ENCODE measurements around the gene LEP. TPM values are rescaled to one million over a fixed set of nuclear protein-coding genes. Genes with fewer than 3 reads are reported as not detected.
"Not testable (repeated sequence)": the region's sequence is repeated elsewhere in the genome, so short reads cannot be mapped to it uniquely, and the experiment has no call there.

Gene LEP
- total RNA-seq, 1 donor from 2014 or later, result not detected

DNA sequence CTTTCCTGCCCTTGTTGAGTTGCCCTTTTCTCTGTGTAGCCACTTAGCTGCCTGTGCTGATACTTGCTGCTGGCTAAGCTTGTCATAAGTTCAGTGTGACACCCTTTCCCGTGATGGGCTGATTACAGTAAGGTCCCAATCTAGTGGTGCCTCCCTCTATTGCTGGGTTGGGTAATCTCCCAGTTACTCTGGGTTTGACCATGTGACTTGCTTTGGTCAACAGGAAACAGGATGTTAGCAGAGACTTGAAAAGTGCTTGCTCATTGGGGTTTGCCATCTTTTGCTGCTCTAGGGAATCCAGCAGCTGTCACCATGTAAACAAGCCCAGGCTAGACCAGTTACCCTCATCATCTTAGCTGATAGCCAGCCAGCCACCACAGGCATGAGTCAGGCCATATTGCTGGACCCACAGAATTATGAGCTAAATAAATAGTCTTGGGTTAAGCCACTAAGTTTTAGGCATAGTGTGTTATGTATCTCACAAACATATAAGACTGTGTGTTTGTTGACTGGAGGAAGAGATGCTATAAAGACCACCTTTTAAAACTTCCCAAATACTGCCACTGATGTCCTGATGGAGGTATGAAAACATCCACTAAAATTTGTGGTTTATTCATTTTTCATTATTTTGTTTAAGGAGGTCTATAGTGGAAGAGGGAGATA is 4.0 kb upstream of the LEP start:
- TF ChIP-seq EZH2phosphoT487 (IDR thresholded peaks at IDR 0.05), result no peak
- no peak for TF ChIP-seq EZH2 (IDR thresholded peaks at IDR 0.05)
- TF ChIP-seq, protein P1, sequence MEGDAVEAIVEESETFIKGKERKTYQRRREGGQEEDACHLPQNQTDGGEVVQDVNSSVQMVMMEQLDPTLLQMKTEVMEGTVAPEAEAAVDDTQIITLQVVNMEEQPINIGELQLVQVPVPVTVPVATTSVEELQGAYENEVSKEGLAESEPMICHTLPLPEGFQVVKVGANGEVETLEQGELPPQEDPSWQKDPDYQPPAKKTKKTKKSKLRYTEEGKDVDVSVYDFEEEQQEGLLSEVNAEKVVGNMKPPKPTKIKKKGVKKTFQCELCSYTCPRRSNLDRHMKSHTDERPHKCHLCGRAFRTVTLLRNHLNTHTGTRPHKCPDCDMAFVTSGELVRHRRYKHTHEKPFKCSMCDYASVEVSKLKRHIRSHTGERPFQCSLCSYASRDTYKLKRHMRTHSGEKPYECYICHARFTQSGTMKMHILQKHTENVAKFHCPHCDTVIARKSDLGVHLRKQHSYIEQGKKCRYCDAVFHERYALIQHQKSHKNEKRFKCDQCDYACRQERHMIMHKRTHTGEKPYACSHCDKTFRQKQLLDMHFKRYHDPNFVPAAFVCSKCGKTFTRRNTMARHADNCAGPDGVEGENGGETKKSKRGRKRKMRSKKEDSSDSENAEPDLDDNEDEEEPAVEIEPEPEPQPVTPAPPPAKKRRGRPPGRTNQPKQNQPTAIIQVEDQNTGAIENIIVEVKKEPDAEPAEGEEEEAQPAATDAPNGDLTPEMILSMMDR (IDR thresholded peaks at IDR 0.05), result no peak
- Mint-ChIP-seq H3K4me1 (peaks cover 15% of the 10 kb centered on the region), H3K4me3 (no peak overlapping the region), H3K36me3 (no peaks in the 10 kb centered on the region), H3K9me3 (peaks cover 13% of the 10 kb centered on the region), H3K27ac (no peak overlapping the region), H3K27me3 (ENCODE audit: insufficient read depth, low read depth) (peaks cover 2% of the 10 kb centered on the region)
- no peaks in the 10 kb centered on the region for H3F3A ChIP-seq (ENCODE audit: low read depth)
- no peak overlapping the region for H3K4me3 ChIP-seq
- H3K27ac ChIP-seq, result no peak overlapping the region
- no peaks in the 10 kb centered on the region for H3K27me3 ChIP-seq
- no peaks in the 10 kb centered on the region for H3K36me3 ChIP-seq
- no peaks in the 10 kb centered on the region for H3K79me2 ChIP-seq (ENCODE audit: low read depth)
- no peak overlapping the region for H2AFZ ChIP-seq (replicated peaks)
- H3K4me1 ChIP-seq, result peaks cover 12% of the 10 kb centered on the region
- no peaks in the 10 kb centered on the region for H3K9me3 ChIP-seq (ENCODE audit: low read depth)
- no peak for DNase-seq (ENCODE audit: low spot score)
- H4K20me1 ChIP-seq (ENCODE audit: low read depth), result no peaks in the 10 kb centered on the region
- H3K4me2 ChIP-seq, result no peak overlapping the region
- no peak overlapping the region for H3K9ac ChIP-seq

DNA sequence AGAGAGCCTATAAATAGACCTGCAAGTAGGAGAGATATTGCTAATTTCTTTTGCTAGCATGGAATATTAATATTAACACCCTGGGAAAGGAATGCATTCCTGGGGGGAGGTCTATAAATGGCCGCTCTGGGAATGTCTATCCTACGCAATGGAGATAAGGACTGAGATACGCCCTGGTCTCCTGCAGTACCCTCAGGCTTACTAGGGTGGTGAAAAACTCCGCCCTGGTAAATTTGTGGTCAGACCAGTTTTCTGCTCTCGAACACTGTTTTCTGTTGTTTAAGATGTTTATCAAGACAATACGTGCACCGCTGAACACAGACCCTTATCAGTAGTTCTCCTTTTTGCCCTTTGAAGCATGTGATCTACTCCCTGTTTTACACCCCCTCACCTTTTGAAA is 1.9 kb upstream of the LEP start:
- H3K27me3 ChIP-seq; H3K4me3 Mint-ChIP-seq; H3K36me3 ChIP-seq; H3K36me3 Mint-ChIP-seq; H3K27ac ChIP-seq; DNase-seq (ENCODE audit: low spot score); H4K20me1 ChIP-seq (ENCODE audit: low read depth); H3F3A ChIP-seq (ENCODE audit: low read depth); H3K27me3 Mint-ChIP-seq (ENCODE audit: insufficient read depth, low read depth); H3K27ac Mint-ChIP-seq; H3K9ac ChIP-seq; H3K9me3 ChIP-seq (ENCODE audit: low read depth); H3K79me2 ChIP-seq (ENCODE audit: low read depth); H2AFZ ChIP-seq (replicated peaks); H3K4me3 ChIP-seq; H3K4me2 ChIP-seq: not testable (repeated sequence)
- H3K4me1 Mint-ChIP-seq, result peaks cover 10% of the 10 kb centered on the region
- H3K9me3 Mint-ChIP-seq, result peaks cover 13% of the 10 kb centered on the region
- H3K4me1 ChIP-seq, result peaks cover 12% of the 10 kb centered on the region

DNA sequence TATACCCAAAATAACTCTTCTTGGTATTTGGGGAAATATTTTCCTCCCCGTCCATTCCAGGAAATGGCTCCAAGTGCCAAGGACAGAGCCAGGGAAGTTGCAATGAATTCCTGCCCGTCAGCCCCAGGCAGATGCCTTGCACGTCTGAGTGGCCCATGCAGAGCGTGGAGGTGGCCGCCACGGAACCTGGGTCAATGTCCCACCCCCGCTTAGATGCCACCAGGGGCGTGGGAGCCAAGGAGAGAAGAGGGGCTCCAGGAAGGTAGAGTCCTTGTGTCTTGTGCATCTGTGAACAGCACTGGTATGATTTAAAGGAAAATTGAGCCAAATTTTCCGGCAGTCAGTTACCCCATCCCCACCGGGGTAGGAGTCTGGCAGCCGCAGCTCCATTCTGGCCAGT is 1.6 kb downstream of the LEP start:
- H3K27me3 Mint-ChIP-seq (ENCODE audit: insufficient read depth, low read depth), result peaks cover 2% of the 10 kb centered on the region
- TF ChIP-seq EZH2phosphoT487 (IDR thresholded peaks at IDR 0.05), result no peak
- TF ChIP-seq, protein P1 (IDR thresholded peaks at IDR 0.05), result no peak
- TF ChIP-seq EZH2 (IDR thresholded peaks at IDR 0.05), result no peak
- Histone ChIP-seq H3K4me2 (no peak overlapping the region), H3F3A (ENCODE audit: low read depth) (no peaks in the 10 kb centered on the region), H3K9me3 (ENCODE audit: low read depth) (no peaks in the 10 kb centered on the region), H3K36me3 (no peaks in the 10 kb centered on the region), H3K9ac (no peak overlapping the region), H3K79me2 (ENCODE audit: low read depth) (no peaks in the 10 kb centered on the region), H3K27me3 (no peaks in the 10 kb centered on the region), H4K20me1 (ENCODE audit: low read depth) (no peaks in the 10 kb centered on the region), H2AFZ (replicated peaks) (no peak overlapping the region), H3K4me3 (no peak overlapping the region), H3K27ac (no peak overlapping the region), H3K4me1 (no peaks in the 10 kb centered on the region)
- H3K4me3 Mint-ChIP-seq, result no peak overlapping the region
- H3K27ac Mint-ChIP-seq, result no peak overlapping the region
- H3K4me1 Mint-ChIP-seq, result no peaks in the 10 kb centered on the region
- H3K9me3 Mint-ChIP-seq, result peaks cover 13% of the 10 kb centered on the region
- DNase-seq (ENCODE audit: low spot score), result no peak
- H3K36me3 Mint-ChIP-seq, result no peaks in the 10 kb centered on the region

DNA sequence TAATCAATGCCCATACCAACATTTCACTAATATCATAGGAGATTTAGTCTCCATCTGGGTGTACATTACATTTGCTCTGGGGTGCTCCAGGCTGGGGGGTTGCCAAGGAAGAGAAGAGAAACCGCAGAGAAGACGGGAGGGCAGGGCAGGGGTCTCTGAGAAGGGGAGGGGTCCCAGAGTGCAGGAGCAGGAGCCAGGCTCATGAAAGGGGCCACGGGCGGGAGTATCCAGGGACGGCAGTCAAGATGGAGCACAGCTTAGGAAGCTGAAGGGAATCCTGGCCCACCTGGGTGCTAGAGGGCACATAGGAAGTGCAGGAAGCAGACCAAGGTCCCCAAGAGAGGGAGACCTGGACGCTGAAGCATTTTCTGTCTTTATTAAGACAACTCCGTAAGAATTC is 2.2 kb downstream of the LEP start:
- H3K27ac Mint-ChIP-seq, result no peak overlapping the region
- H3K4me1 Mint-ChIP-seq, result no peaks in the 10 kb centered on the region
- H3K4me3 ChIP-seq, result no peak overlapping the region
- H3K4me1 ChIP-seq, result no peaks in the 10 kb centered on the region
- H3K27ac ChIP-seq, result no peak overlapping the region
- no peak overlapping the region for H2AFZ ChIP-seq (replicated peaks)
- no peaks in the 10 kb centered on the region for H3K36me3 ChIP-seq
- no peaks in the 10 kb centered on the region for H3K79me2 ChIP-seq (ENCODE audit: low read depth)
- no peaks in the 10 kb centered on the region for H3K9me3 ChIP-seq (ENCODE audit: low read depth)
- H3K36me3 Mint-ChIP-seq, result no peaks in the 10 kb centered on the region
- H3K4me2 ChIP-seq, result no peak overlapping the region
- no peak for DNase-seq (ENCODE audit: low spot score)
- peaks cover 2% of the 10 kb centered on the region for H3K27me3 Mint-ChIP-seq (ENCODE audit: insufficient read depth, low read depth)
- no peaks in the 10 kb centered on the region for H3F3A ChIP-seq (ENCODE audit: low read depth)
- TF ChIP-seq EZH2 (IDR thresholded peaks at IDR 0.05) (no peak), EZH2phosphoT487 (IDR thresholded peaks at IDR 0.05) (no peak)
- TF ChIP-seq, protein P1 (IDR thresholded peaks at IDR 0.05), result no peak
- H3K4me3 Mint-ChIP-seq, result no peak overlapping the region
- H3K27me3 ChIP-seq, result no peaks in the 10 kb centered on the region
- H3K9me3 Mint-ChIP-seq, result peaks cover 9% of the 10 kb centered on the region
- H4K20me1 ChIP-seq (ENCODE audit: low read depth), result no peaks in the 10 kb centered on the region
- no peak overlapping the region for H3K9ac ChIP-seq

Data from neural progenitor cell (in vitro differentiated cells).